Activated naive CD4-positive, alpha-beta T cell treated with anti-CD3 and anti-CD28 coated beads for 36 hours (primary cell): ENCODE results near the gene OR2AP1. TPM values are rescaled to one million over a fixed set of nuclear protein-coding genes. Genes with fewer than 3 reads are reported as not detected.
"Not testable (repeated sequence)": the region's sequence is repeated elsewhere in the genome, so short reads cannot be mapped to it uniquely, and the experiment has no call there.

Source experiments
- CTCF ChIA-PET: fragments of 350-600 bp; sonication (Branson Sonifier 250); formaldehyde crosslinking; loops from one replicate; lab custom pipeline; 2021; ENCODE audit warnings: antibody characterized with exemption; lab: Charles Lee
- DNase-seq: peaks from one replicate; pipeline ENCODE4 v3.0.0-alpha.2; 2020
- H3K27ac Mint-ChIP-seq: one replicate; pipeline ENCODE4 v1.8.0; 2021; ENCODE audit warnings: mild to moderate bottlenecking, mixed read lengths
- H3K27me3 Mint-ChIP-seq: one replicate; pipeline ENCODE4 v1.8.0; 2021; ENCODE audit warnings: low read depth, mixed read lengths
- H3K36me3 Mint-ChIP-seq: one replicate; pipeline ENCODE4 v1.8.0; 2021; ENCODE audit warnings: low read depth, mixed read lengths
- H3K4me1 Mint-ChIP-seq: one replicate; pipeline ENCODE4 v1.8.0; 2021; ENCODE audit warnings: low read depth, mixed read lengths
- H3K4me3 Mint-ChIP-seq: one replicate; pipeline ENCODE4 v1.8.0; 2021; ENCODE audit warnings: mild to moderate bottlenecking, moderate library complexity, mixed read lengths
- H3K9me3 Mint-ChIP-seq: one replicate; pipeline ENCODE4 v1.8.0; 2021; ENCODE audit warnings: mixed read lengths
- intact Hi-C: fragments of 100-400 bp; cut with micrococcal nuclease; formaldehyde crosslinking; loops from one replicate; pipeline ENCODE4 v1.15.1; 2023
- total RNA-seq, 2 experiments: library from RNA; stranded (reverse); gene quantifications; one replicate each; pipeline ENCODE4 v1.2.3, GENCODE V29; 2021

The OR2AP1 gene
- total RNA-seq = not detected

DNA sequence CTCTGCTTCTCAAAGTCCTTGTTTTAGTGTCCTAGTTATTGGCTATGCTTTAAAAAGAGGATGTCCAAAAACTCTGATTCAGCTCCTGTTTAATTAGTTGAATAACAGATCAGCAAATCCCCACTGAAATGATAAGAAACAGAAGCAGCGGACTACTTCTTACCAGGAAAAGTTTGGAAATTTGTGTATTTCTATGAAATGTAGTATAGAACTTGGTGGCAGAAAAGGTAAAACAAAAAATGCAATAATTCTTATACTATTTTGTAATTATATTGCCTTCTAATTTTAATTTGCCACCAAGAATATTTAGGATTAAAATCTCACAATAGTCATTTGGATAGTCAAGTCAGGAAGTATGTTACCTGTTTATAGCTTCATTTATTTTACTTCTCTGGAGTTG, at the start of gene OR2AP1:
OR2AP1 (plus strand) TSS at position 301 of the 400 bp plus-strand sequence. CDS start 1,947 bp downstream, outside the sequence.
- DNase-seq = no peak
- Mint-ChIP-seq H3K4me1 (no peaks in the 10 kb centered on the region), H3K27ac (no peak within 1 kb of the TSS), H3K9me3 (peaks cover 28% of the 10 kb centered on the region), H3K27me3 (peaks cover 12% of the 10 kb centered on the region), H3K36me3 (peaks cover 5% of the 10 kb centered on the region), H3K4me3 (no peak within 1 kb of the TSS)
- CTCF ChIA-PET = no interaction called here
- intact Hi-C loops = no loop called here

DNA sequence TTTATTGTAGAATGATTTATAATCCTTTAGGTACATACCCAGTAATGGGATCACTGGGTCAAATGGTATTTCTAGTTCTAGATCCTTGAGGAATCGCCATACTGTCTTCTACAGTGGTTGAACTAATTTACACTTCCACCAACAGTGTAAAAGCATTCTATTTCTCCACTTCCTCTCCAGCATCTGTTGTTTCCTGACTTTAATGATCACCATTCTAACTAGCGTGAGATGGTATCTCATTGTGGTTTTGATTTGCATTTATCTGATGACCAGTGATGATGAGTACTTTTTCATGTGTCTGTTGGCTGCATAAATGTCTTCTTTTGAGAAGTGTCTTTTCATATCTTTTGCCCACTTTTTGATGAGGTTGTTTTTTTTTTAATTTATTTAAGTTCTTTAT, 24.0 kb upstream of the OR2AP1 start:
- intact Hi-C loops, H3K9me3 Mint-ChIP-seq, H3K36me3 Mint-ChIP-seq, H3K4me3 Mint-ChIP-seq, DNase-seq, H3K27ac Mint-ChIP-seq, H3K4me1 Mint-ChIP-seq, CTCF ChIA-PET: not testable (repeated sequence)
- H3K27me3 Mint-ChIP-seq = peaks cover 26% of the 10 kb centered on the region

- peaks cover 22% of the 10 kb centered on the region for H3K27me3 Mint-ChIP-seq
- H3K27ac Mint-ChIP-seq = no peak overlapping the region
- intact Hi-C loops = no loop called here
- H3K9me3 Mint-ChIP-seq = no peaks in the 10 kb centered on the region
- H3K4me3 Mint-ChIP-seq = no peak overlapping the region
- DNase-seq = no peak
- no peaks in the 10 kb centered on the region for H3K4me1 Mint-ChIP-seq
- CTCF ChIA-PET = no interaction called here
- H3K36me3 Mint-ChIP-seq = no peaks in the 10 kb centered on the region
Measured at GRCh38 chr12:55548756-55549155, 23.5 kb upstream of the OR2AP1 start.

- Mint-ChIP-seq H3K27ac (no peak within 1 kb of the TSS), H3K36me3 (no peaks in the 10 kb centered on the region), H3K4me1 (no peaks in the 10 kb centered on the region), H3K4me3 (no peak within 1 kb of the TSS), H3K9me3 (no peaks in the 10 kb centered on the region), H3K27me3 (peaks cover 22% of the 10 kb centered on the region)
- CTCF ChIA-PET = no interaction called here
- DNase-seq = no peak
- intact Hi-C loops = no loop called here
Measured at GRCh38 chr12:55549302-55549701, 23.0 kb upstream of the OR2AP1 start, which contains the start of gene OR6C4. TSS of gene OR6C4 (plus strand) at chr12:55549602. CDS start at chr12:55551227, 1,625 bp downstream.

DNA sequence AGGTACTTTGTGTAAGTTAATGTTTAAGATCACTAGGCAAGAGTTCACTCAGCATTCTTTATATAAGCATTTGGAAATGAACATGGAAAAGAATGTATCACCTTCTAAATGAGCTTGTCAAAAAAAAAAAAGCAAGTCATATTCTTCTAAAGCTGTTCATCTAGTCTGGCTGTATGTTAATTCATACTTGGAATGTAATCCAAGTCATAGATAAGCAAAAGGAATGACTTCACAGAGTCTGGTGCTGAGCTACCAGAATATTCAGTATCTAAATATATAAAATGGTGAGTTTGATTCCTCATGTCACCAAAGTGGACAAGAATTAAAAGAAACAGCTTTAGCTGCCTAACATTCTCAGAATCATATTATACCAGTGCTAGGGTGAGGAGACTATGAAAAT, 18.0 kb upstream of the OR2AP1 start:
- CTCF ChIA-PET = no interaction called here
- no peaks in the 10 kb centered on the region for H3K4me1 Mint-ChIP-seq
- H3K9me3 Mint-ChIP-seq = peaks cover 15% of the 10 kb centered on the region
- no peak overlapping the region for H3K4me3 Mint-ChIP-seq
- peaks cover 3% of the 10 kb centered on the region for H3K27me3 Mint-ChIP-seq
- no peaks in the 10 kb centered on the region for H3K36me3 Mint-ChIP-seq
- intact Hi-C loops = no loop called here
- DNase-seq = no peak
- no peak overlapping the region for H3K27ac Mint-ChIP-seq

DNA sequence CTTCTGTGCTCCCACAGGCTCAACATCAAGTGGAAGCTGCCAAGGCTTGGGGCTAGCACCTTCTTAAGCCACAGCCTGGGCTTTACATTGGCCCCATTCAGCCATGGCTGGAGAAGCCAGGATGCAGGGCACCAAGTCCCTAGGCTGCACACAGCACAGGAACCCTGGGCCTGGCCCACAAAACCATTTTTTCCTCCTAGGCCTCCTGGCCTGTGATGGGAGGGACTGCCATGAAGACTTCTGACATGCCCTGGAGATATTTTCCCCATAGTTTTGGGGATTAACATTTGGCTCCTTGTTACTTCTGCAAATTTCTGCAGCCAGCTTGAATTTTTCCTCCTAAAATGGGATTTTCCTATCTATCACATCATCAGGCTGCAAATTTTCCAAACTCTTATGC, 2.2 kb upstream of the OR2AP1 start:
- intact Hi-C loops, DNase-seq, H3K27ac Mint-ChIP-seq, CTCF ChIA-PET, H3K36me3 Mint-ChIP-seq, H3K4me1 Mint-ChIP-seq, H3K4me3 Mint-ChIP-seq: not testable (repeated sequence)
- H3K27me3 Mint-ChIP-seq = peaks cover 14% of the 10 kb centered on the region
- H3K9me3 Mint-ChIP-seq = peaks cover 29% of the 10 kb centered on the region

DNA sequence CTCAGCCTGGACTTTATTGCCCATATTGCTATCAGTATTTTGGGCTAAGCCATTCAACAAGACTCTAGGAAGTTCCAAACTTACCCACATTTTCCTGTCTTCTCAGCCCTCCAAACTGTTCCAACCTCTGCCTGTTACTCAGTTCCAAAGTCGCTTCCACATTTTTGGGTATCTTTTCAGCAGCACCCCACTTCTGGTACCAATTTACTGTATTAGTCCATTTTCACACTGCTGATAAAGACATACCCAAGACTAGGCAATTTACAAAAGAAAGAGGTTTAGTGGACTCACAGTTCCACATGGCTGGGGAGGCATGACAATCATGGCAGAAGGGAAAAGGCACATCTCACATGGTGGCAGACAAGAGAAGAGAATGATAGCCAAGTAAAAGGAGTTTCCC, 1.6 kb upstream of the OR2AP1 start:
- H3K36me3 Mint-ChIP-seq, CTCF ChIA-PET: not testable (repeated sequence)
- peaks cover 29% of the 10 kb centered on the region for H3K9me3 Mint-ChIP-seq

DNA sequence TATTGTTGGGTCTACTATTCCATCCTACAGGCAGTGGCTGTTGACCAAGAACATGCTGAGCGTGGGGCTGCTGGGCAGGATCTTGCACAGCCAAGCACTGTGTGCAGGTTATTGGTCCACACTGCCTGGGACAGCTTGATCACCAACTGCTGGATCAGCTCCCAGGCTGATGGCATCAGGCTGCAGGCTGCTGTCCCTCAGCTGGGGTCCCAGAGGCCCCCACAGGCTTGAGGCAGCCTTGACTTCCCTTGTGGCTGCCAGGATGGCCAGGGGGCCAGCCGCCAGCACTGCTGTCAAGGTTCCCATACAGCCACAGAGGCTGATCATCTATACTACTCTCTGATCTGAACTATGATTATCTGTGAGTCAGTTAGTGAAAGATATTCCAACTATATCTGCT, 9.8 kb downstream of the OR2AP1 start:
- intact Hi-C loops = no loop called here
- DNase-seq = no peak
- H3K4me3 Mint-ChIP-seq = no peak overlapping the region
- H3K4me1 Mint-ChIP-seq = no peaks in the 10 kb centered on the region
- peaks cover 7% of the 10 kb centered on the region for H3K9me3 Mint-ChIP-seq
- CTCF ChIA-PET = interaction anchor here (0.6 kb wide), 1 partner anchor 446 kb away, joined by 3 read pairs; no protein-coding TSS in a partner anchor
- H3K27me3 Mint-ChIP-seq = peaks cover 20% of the 10 kb centered on the region
- no peaks in the 10 kb centered on the region for H3K36me3 Mint-ChIP-seq
- no peak overlapping the region for H3K27ac Mint-ChIP-seq

More for the DNA sequence above, 1.6 kb upstream of the OR2AP1 start:
- H3K27me3 Mint-ChIP-seq = peaks cover 12% of the 10 kb centered on the region
- intact Hi-C loops, H3K4me1 Mint-ChIP-seq, H3K27ac Mint-ChIP-seq, H3K4me3 Mint-ChIP-seq, DNase-seq: not testable (repeated sequence)

DNA sequence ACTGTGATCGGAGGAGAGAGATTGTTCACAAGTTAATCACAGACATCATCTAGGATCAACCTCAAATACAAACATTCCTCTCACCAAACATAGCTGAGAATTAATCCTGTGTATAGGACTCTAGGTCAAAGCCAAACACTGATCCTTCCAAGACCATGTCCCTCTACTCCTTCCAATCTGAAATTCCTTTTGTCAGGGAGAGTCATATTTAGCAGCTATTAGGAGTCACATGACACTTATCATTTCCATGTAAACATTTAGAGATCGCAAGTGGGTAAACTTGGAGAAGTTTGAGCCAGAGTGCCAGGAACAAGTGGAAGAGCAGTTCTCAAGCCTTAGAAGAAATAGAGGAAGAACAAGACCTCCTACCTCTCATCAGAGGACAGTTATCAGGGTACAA, 13.5 kb downstream of the OR2AP1 start:
- no peak for DNase-seq
- CTCF ChIA-PET = interaction anchor here (0.6 kb wide), 1 partner anchor 34 kb away, joined by 3 read pairs; no protein-coding TSS in a partner anchor
- Mint-ChIP-seq H3K27me3 (peaks cover 22% of the 10 kb centered on the region), H3K36me3 (no peaks in the 10 kb centered on the region), H3K4me1 (no peaks in the 10 kb centered on the region), H3K4me3 (no peak overlapping the region), H3K9me3 (no peaks in the 10 kb centered on the region), H3K27ac (no peak overlapping the region)
- intact Hi-C loops = no loop called here

DNA sequence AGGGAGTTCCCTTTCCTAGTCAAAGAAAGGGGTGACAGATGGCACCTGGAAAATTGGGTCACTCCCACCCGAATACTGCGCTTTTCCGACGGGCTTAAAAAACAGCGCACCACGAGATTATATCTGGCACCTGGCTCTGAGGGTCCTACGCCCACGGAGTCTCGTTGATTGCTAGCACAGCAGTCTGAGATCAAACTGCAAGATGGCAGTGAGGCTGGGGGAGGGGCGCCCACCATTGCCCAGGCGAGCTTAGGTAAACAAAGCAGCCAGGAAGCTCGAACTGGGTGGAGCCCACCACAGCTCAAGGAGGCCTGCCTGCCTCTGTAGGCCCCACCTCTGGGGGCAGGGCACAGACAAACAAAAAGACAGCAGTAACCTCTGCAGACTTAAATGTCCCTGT, 17.9 kb downstream of the OR2AP1 start:
- H3K27me3 Mint-ChIP-seq = peaks cover 20% of the 10 kb centered on the region
- H3K36me3 Mint-ChIP-seq, H3K9me3 Mint-ChIP-seq, H3K4me1 Mint-ChIP-seq, CTCF ChIA-PET, H3K4me3 Mint-ChIP-seq, H3K27ac Mint-ChIP-seq, intact Hi-C loops, DNase-seq: not testable (repeated sequence)

- CTCF ChIA-PET = interaction anchor here (0.7 to 2.7 kb wide), 3 partner anchors 10 to 49 kb away, joined by 3 to 7 read pairs (median 6); no protein-coding TSS in a partner anchor
- H3K36me3 Mint-ChIP-seq = no peaks in the 10 kb centered on the region
- peaks cover 21% of the 10 kb centered on the region for H3K27me3 Mint-ChIP-seq
- no peaks in the 10 kb centered on the region for H3K9me3 Mint-ChIP-seq
- H3K27ac Mint-ChIP-seq = no peak overlapping the region
- intact Hi-C loops = no loop called here
- no peak for DNase-seq
- H3K4me1 Mint-ChIP-seq = peaks cover 9% of the 10 kb centered on the region
- H3K4me3 Mint-ChIP-seq = no peak overlapping the region
Measured at GRCh38 chr12:55607821-55608594, 35.7 kb downstream of the OR2AP1 start.

GRCh38 chr12:55610598-55610997, 38.3 kb downstream of the OR2AP1 start:
- Mint-ChIP-seq H3K27ac (no peak overlapping the region), H3K36me3 (no peaks in the 10 kb centered on the region), H3K27me3 (peaks cover 21% of the 10 kb centered on the region), H3K9me3 (peaks cover 7% of the 10 kb centered on the region), H3K4me1 (peaks cover 9% of the 10 kb centered on the region), H3K4me3 (no peak overlapping the region)
- no peak for DNase-seq
- CTCF ChIA-PET = interaction anchor here (1.0 to 1.1 kb wide), 2 partner anchors 17 to 95 kb away, joined by 3 read pairs; no protein-coding TSS in a partner anchor
- intact Hi-C loops = no loop called here

DNA sequence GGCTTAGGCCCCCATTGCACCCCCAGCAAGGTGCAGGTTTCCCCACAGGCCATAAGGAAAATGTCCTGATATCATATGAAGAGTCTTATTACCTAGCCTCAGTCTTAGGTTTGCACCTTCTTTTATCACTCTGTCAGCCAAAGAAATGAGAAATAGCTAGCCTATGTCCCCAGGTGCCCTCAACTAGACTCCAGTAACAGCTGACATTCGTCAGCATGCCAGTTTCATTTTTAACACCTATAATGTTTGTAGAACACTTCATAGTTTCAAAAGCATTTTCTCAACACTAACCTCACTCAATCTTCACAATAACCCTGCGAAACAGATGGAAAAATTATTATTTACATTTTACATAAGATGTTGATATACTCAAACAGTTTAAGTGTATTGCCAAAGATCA, 40.4 kb downstream of the OR2AP1 start:
- DNase-seq = no peak
- Mint-ChIP-seq H3K9me3 (peaks cover 20% of the 10 kb centered on the region), H3K27ac (no peak overlapping the region), H3K4me1 (peaks cover 9% of the 10 kb centered on the region), H3K27me3 (peaks cover 28% of the 10 kb centered on the region), H3K36me3 (peaks cover 5% of the 10 kb centered on the region), H3K4me3 (no peak overlapping the region)
- intact Hi-C loops = no loop called here
- CTCF ChIA-PET = no interaction called here
